HL-60/S4 treated with retinoic acid at 250 ng/mL for 4 days and 3 days (cell line): ENCODE measurements around the gene MAP3K5.
"Not testable (repeated sequence)": the region's sequence is repeated elsewhere in the genome, so short reads cannot be mapped to it uniquely, and the experiment has no call there.

Experiments
- in situ Hi-C: fragments of 300-500 bp; cut with MboI; formaldehyde crosslinking; loops from 2 replicates; pipeline ENCODE4 v1.7.0; 2022; ENCODE audit warnings: low sequenced_read_pairs

The MAP3K5 gene

DNA sequence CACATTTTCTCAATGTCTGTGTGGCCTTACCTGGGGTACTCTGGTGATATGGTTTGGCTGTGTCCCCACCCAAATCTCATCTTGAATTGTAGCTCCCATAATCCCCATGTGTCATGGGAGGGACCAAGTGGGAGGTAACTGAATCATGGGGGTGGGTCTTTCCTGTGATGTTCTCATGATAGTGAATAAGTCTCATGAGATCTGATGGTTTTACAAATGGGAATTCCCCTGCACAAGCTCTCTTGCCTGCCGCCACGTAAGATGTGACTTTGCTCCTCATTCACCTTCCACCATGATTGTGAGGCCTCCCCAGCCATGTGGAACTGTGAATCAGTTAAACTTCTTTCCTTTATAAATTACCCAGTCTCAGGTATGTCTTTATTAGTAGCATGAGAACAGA lies 201.4 kb downstream of the MAP3K5 start:
- in situ Hi-C loops = not testable (repeated sequence)

DNA sequence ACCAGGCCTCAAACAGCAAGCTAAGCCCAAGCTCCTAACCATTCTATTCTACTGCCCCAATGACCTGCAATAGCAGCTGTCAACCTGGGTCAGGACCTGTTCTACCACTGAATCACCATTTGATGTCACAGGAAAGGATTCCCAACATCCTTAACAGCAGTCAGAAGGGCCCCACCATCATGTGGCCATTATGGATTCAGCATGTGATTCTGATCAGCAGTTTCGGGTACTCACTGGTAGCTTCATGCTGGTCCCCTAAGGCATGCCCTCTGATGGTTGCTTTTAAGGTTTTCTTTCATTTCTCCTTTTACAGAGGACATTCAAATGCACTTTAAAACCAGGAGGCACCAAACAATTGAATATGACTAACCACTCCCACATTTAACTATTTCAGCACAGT lies 204.8 kb downstream of the MAP3K5 start:
- in situ Hi-C loops = no loop called here

DNA sequence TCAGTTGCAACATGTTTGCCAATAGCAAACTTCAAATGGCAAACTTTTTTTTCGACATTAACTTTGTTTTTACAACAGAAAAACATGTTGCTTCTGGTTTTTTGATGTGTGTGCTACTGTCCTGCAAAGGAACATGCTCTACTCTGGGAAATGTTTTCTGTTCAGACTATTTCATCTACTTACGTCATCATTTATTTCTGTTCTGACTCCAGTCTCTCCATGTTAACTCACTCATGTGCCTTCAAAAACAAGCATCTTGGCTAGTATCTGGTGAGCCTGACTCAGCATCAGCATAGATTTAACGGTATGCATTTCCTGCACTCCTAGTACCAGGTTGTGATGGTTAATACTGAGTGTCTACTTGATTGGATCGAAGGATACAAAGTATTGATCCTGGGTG lies 206.0 kb downstream of the MAP3K5 start:
- in situ Hi-C loops = no loop called here

DNA sequence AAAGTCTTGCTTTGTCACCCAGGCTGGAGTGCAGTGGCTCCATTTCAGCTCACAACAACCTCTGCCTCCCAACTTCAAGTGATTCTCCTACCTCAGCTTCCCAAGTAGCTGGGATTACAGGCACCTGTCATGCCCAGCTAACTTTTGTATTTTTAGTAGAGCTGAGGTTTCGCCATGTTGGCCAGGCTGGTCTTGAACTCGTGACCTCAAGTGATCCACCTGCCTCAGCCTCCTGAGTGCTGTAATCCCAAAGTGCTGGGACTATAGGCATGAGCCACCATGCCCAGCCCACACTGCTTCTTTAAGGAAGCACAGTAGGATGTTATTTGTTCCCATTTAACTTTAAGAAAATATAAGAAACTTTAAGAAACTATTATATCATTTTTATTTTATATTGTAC lies 206.8 kb downstream of the MAP3K5 start:
- in situ Hi-C loops = not testable (repeated sequence)

DNA sequence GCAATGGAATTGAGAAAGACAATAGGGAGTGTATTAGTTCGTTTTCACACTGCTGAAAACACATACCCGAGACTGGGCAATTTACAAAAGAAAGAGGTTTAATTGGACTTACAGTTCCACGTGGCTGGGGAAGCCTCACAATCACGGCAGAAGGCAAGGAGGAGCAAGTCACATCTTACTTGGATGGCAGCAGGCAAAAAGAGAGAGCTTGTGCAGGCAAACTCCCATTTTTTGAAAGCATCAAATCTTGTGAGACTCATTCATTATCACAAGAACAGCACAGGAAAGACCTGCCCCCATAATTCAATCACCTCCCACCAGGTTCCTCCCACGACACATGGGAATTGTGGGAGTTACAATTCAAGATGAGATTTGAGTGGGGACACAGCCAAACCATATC lies 208.0 kb downstream of the MAP3K5 start:
- in situ Hi-C loops = not testable (repeated sequence)

DNA sequence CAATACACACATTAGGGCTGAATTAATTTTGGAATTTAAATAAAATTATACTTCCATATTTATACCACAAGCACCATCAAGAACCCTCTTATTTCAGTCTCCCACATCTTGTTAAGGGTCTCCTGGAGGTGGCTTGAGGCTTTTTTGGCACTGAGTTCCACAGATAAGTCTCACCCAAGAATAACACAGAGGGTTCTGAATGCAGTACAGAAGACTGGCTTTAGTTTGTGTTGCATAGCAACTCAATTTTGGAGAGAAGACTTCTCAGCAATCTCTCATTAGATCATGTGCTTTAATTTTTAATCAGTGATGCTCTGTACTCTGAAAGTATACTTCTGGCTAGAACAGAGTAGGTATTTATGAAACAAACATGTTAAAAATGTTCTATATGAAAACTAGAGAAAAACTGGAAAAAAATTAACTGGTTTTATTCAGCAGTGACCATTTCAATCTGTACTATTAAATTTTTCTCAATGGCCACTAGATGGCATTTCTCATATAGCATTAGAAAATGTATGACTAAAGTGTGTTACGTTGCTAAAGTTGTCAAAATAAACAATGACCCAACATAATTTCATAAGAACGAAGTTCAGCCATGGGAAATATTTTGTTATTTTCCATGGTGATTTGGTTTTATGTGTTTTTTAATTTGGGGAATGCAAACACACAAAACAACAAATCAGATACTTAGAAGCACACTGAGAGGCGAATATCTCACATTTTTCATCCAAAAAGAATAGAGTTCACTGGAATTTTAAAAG lies 209.4 kb downstream of the MAP3K5 start:
- in situ Hi-C loops = no loop called here

DNA sequence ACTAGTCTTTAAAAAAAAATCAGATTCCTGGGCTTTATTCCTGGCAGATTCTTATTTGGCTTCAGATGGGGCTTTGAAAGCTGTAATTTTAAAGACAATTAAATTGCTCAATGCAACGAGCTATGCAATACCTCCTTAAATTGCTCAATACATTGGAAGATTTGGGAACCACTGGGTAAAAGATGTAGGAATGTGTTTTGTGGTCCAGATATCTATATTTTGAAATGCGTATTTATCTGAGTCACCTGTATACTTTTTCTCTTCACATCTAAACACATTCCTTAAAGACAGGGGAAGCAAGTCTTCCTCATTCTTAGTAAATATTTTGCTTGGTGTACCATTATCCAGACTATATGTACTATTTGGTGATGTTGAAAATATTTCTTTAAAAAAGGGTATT lies 212.5 kb downstream of the MAP3K5 start:
- in situ Hi-C loops = no loop called here

DNA sequence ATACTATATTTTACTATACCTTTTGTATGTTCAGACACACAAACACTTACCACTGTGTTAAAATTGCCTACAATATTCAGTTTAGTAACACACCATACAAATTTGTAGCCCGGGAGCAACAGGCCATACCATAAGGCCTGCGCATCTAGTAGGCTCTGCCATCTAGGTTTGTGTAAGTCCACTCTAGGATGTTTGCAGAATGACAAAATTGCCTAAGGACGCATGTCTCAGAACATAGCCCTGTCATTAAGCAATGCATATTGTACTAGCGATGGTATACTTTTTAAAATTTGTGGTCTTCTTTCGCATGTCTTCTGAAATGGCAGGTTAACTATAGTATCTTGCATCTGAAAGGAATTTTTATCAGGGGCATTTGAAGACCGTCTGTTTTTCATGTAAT lies 215.5 kb downstream of the MAP3K5 start:
- in situ Hi-C loops = no loop called here

DNA sequence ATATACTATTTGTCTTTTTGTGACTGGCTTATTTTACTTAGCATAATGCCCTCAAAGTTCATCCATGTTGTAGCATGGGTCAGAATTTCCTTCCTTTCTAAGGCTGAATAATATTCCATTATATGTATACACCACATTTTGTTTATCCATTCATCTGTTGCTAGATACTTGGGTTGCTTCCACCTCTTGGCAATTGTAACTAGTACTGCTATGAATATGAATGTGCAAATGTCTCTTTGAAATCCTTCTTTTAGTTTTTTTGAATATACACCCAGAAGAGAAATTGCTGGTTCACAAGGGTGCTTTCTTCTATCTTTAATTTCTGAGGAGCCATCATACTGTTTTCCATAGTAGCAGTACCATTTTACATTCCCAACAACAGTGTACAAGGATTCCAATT lies 220.8 kb downstream of the MAP3K5 start:
- in situ Hi-C loops = no loop called here

DNA sequence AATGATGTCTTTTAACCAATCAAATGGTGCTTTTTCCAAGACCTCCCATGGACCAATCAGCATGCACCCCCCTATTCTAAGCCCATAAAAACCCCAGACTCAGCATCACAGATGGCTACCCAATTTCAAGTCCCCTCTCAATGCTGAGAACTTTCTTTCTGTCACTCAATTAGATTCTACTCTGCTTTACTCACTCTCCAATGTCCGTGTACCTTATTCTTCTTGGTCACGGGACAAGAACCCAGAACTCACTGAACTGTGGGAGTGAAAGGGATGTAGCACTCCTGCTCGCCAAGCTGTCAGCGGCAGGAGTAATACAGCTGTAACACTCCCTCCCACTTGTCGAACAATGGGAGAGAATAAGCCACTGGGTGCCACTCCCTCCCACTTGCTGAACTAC lies 221.2 kb downstream of the MAP3K5 start:
- in situ Hi-C loops = no loop called here

DNA sequence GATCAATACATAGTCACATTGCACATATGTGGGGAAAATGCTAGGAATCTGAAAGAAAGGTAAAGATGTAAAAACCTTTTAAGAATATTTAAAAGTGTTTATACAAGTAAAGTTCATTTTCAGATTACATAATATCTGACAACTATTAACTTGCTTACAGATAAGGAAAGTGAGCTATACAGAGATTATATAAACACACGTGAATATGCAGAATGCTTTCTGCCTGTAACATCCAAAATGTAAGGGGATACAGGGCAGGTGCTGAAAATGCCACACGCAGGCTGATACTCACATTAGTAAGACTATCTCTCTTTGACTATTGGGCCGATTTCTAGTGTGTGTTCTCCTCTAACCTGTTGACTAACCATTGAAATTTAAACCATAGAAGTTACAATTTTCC lies 224.1 kb downstream of the MAP3K5 start:
- in situ Hi-C loops = no loop called here

DNA sequence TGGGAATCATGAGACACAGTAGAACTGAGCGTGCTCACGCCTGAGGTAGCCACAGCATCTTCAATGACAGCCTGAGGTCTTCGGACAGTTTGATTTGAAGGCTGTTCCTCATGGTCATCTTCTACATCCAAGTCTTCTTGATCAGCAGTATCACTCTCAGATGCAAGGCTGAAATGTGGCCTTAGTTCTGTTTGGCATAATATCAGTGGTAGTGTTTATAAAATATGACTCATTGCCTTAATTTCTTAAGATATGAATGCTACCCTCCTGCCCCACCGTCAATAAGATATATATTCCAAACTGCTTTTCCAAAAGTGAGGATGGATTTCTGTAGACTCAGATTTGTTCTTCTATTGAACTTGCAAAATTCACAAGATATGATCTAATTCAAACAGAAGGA lies 224.6 kb downstream of the MAP3K5 start:
- in situ Hi-C loops = no loop called here

DNA sequence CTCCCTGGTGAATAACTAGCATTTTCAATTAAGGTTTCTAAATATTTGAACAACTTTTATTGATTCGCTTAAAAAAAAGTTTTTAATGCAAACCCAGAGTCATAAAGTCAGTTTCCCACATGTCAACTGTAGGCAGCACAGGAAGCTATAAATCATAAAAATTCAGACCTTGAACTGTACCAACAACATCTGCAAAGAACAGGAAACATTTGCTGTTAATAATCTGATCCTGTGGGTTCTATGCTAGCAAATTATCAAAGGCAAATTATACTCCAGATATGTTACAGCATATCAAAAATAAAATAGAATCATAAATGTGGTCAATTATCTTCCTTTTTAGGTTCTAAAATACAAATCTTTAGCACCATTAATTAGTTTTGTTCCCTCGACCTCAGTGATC lies 225.4 kb downstream of the MAP3K5 start:
- in situ Hi-C loops = no loop called here

DNA sequence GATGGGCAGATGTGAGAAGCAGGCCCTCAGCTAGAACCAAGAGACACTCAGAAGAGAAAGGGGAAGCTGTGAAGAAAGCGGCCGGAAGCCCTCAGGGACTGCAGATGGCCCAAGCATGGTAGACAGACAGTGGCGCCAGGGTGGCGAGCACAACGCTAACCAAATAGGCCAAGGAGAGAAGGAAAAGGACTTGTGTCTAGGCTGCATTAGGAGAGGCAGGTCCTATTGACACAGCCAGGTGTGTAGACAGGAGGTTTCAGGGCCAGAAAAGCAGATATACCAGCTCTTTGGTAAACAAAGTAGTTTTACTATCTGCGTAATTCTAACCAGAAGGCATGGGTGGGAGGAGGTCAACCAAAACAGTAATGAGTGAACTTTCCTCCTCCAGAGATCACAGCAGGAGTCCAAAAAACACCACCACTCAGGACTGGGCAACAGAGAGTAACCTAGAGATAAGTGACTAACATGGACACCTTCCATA lies 226.2 kb downstream of the MAP3K5 start:
- in situ Hi-C loops = no loop called here

DNA sequence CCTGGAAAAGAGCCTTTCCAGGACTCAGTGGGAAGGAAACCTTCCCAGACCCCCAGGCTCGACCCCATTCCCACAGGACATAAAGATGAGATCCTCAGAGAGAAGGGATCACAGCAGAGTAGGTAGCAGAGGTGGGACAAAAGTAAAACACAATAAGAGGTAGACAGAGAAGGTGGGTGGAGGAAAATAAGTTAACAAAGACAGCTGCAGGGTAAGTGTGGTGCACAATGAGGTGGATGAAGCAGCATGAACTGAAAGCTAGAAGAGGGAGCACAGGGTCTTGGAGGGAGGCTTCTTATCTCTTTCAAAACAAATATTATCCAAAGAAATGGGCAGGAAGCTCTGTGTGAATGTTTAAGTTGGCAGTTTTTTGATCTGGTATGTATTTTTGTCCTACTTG lies 228.1 kb downstream of the MAP3K5 start:
- in situ Hi-C loops = no loop called here

DNA sequence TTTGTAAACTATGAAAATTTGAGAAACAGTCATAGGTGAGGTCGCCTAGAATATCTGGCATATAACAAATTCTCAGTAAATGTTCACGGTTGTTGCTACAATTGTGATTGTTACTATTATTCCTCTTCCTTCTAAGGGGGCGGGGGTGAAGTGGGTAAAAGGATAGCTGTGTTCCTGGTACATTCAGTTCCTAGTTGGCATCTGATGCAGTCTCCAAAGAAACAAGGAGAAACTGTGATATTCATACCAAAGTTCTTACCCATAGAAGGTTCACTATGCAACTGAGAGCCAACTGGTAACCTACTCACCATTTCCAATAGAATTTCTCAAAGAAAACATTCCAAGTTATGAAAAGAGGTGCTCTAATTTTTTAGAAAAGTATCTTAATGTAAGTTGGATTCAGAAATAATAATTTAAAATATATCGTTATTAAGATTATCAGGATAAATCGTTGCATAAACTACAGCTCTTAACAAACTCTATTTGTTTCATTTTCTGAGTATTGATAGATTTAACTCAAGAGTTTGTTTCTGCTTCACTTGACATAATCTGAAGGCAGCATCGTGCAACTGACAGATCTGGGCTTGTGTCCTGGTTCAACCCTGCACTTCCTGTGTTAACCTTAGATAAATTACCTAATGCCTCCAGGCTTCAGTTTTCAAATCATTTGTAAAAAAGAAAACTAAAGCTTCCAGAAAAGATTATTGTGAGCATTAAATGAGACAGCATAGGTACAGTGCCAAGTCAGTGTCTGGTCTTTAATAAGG lies 228.7 kb downstream of the MAP3K5 start:
- in situ Hi-C loops = no loop called here

DNA sequence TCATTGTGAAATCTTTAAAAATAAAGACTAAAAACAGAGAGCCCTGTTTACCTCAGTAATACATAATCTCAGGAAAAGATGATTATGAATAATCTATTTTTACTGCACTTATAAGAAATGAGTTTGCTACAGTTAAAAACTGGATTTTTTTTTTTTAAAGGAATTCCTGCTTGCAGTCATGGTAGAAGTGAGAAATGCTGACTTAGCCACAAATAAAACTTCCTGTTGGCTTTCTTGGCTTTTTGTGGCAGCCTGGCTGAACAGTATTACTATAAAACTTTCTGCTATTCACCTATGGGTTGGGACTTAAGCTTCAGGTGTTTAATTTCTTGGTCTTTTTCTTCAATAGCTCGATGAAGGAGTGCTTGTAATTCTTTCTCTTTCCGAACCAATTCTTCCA lies 230.1 kb downstream of the MAP3K5 start:
- in situ Hi-C loops = no loop called here

DNA sequence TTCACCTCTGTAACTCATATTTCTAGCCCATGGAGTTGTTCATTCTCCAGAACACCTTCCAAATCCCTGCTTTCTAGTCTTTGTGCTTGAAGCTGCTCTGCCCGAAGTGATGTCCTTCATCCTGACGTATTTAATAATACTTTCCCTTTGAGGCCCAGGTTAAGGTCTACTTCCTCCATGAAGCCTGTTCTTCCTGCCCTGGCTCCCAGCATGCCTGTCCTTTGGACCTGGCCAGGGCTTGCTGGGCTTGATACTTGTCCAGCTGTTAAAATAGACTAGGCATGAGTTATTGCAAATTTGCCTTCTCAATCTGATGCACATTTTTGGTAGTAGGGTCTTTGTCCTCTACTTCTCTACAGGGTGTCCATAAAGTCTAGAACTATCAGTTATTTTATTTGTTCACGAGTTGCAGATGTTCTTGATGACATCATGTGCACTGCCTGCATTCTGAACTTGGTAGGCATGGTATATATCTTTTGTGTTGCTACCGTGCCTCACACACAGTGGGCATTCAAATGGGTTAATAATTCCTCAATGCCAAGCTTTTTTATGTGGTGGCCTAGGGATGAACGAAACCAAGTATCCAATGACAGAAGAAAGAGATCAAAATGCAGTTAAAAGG lies 239.0 kb downstream of the MAP3K5 start:
- in situ Hi-C loops = no loop called here

DNA sequence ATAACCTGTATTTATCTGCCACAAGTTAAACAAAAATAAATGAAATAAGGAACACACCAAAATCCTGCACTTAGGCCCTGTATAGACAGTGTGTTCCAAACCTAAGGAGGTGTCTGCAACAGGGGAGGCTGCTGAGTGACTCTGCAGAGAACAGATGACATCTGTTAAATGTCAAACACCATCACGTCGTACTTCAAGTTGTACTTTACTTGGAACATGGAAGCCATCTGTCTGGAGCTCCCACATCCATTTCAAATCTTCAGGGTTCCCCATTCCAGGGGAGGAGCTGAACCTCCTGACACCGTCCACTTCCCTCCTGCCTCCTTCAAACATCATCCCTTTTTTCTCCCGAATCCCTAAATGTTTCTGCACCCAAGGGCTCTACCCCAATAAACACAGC lies 240.2 kb downstream of the MAP3K5 start:
- in situ Hi-C loops = no loop called here

DNA sequence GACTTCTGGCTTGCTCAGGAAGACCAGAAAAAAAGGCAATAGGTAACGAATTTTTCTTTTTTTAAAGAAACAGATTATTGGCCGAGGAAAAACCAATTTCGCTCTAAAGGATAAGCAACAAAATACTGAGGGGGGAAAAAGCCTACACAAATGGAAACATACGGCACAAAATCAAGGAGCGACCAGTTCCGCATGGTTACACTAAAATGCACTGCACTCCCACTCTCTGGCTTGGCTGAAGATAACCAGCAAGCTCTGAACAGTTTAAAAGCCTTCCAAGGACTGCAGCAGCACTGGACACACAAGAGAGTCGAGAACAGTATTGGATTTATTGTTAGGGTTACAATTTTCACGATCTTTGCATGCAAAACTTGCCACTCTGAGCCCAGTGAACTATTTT lies 241.2 kb downstream of the MAP3K5 start:
- in situ Hi-C loops = no loop called here

DNA sequence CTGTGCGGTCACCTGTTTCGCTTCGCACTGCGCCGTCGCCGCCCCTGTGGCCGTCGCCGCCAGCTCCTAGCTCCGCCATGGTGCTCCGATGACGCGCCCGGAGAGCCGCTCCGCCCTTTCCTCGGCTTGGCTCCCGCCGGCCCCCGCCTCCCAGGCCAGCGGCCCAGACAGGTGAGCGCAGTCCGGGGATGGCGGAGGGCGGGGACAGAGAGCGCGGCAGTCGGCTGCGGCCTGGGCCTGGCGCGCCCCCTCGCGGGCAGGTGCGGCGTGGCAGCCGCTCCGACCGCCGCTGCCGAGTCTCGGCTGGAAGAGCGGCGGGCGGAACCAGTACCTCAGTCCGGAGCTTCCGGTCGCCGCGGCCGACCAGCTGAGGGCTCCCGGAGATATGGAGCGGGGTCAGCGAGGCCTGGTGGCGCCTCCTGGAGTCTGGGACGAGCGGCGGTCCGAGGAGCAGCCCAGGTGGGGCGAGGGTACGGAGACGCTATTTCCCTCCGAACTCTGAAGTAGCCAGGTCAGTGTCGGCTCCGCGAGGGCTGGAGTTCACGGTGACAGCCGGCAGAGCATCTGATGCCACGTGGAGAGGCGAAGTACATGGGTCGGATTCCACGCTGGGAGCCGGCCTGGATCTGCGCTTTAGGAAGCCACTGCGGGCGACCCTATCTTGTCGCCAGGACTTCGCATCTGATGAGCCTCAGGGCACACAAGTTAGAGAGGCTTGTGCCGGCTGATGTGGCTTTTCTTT lies 241.8 kb downstream of the MAP3K5 start, which contains the start of gene MAP7:
MAP7 (minus strand) TSS at position 93 of the 742 bp plus-strand sequence; CDS start at position 79, 14 bp downstream.
- in situ Hi-C loops = no loop called here
